Psoas muscle (tissue), 8 donors: ENCODE data around the gene SLAMF7. TPM values are rescaled to one million over a fixed set of nuclear protein-coding genes. Genes with fewer than 3 reads are reported as not detected.

Source experiments
- ATAC-seq, 4 donors: fragments of 200-7000 bp; cut with Tn5 transposase; one replicate each; pipeline ENCODE4 v1.9.1; 2020; ENCODE audit warnings: moderate library complexity in 3 of 4, mild to moderate bottlenecking in 2 of 4
- DNase-seq, 2 donors: peaks; one replicate each; pipeline ENCODE4 v3.0.0-alpha.2; 2020
- H3K27ac ChIP-seq: fragments of 200-600 bp; one replicate; pipeline ENCODE4 v1.8.0; 2022
- H3K27me3 ChIP-seq, 3 donors: fragments of 200-600 bp in 1 of 3; one replicate each; pipeline versions ENCODE4 v1.6.1 to v1.8.0; 2013 to 2022; ENCODE audit warnings: low read length in 2 of 3, mild to moderate bottlenecking in 2 of 3, moderate library complexity in 1 of 3; ENCODE audit not compliant: insufficient read depth in 3 of 3
- H3K36me3 ChIP-seq, 2 donors: fragments of 200-600 bp in 1 of 2; one replicate each; pipeline versions ENCODE4 v1.6.1 to v1.8.0; 2013 to 2022; ENCODE audit warnings: low read depth in 1 of 2, mild to moderate bottlenecking in 1 of 2, moderate library complexity in 1 of 2; ENCODE audit not compliant: insufficient read depth in 1 of 2
- H3K4me1 ChIP-seq: fragments of 200-600 bp; one replicate; pipeline ENCODE4 v1.8.0; 2022
- H3K4me3 ChIP-seq: fragments of 200-600 bp; one replicate; pipeline ENCODE4 v1.8.0; 2022; ENCODE audit warnings: mild to moderate bottlenecking
- H3K9me3 ChIP-seq: fragments of 200-600 bp; one replicate; pipeline ENCODE4 v1.8.0; 2022
- CTCF ChIP-seq: fragments of 200-600 bp; IDR thresholded peaks from one replicate; pipeline ENCODE4 v1.8.0; 2022; ENCODE audit warnings: antibody characterized with exemption
- WGBS, 3 donors: extraction: QIAGEN DNeasy Blood & Tissue Kit; methylation state at CpG; one replicate each; pipeline versions ENCODE4 v1.1.6 to v1.1.7; 2013; 5-methylcytosine and 5-hydroxymethylcytosine counted together
- intact Hi-C, 2 donors: fragments of 100-400 bp; cut with DNase I; formaldehyde crosslinking; loops; one replicate each; pipeline versions ENCODE4 v1.11.0 to v1.14.2; 2022
- polyA plus RNA-seq, 3 donors: library from polyadenylated mRNA; stranded (reverse); fragments of 200-250 nt; gene quantifications; one replicate each; pipeline ENCODE4 v1.2.3, GENCODE V29; 2013
- total RNA-seq, 4 donors: library from RNA; stranded (reverse); fragmentation: NEBNext Ultra II Directional in 2 of 4; extraction: Animal tissue kit (Norgen Biotek cat#: 25700) in 2 of 4; gene quantifications; one replicate each; pipeline versions ENCODE4 v1.2.1 to v1.2.4, GENCODE V29; 2021 to 2023
- donor health status: healthy with polysubstance abuse.
- donor health status: DM: no; HTN: no; CAD: no; lungs with moderate emphysema.
- donor health status: Bipolar disorder and iron deficiency.
- donor health status: healthy.
- donor health status: DM: yes; HTN: yes; CAD: no.
- donor health status: DM: no; HTN: no; CAD: no.
- donor health status: DM: no; HTN: no; CAD: no.
- donor health status: DM: yes; HTN: yes; CAD: no.

SLAMF7 gene
- total and polyA plus RNA-seq, 7 donors, result 0.06 to 0.79 (median 0.38) TPM; not detected in 1

- Histone ChIP-seq H3K27ac (no peak overlapping the region), H3K36me3 (no peaks in the 10 kb centered on the region), H3K27me3 (no peaks in the 10 kb centered on the region), H3K4me3 (no peak overlapping the region), H3K4me1 (no peaks in the 10 kb centered on the region), H3K9me3 (no peaks in the 10 kb centered on the region)
- no peak for TF ChIP-seq CTCF
- intact Hi-C loops, result no loop called here
- ATAC-seq (no peak), DNase-seq (no peak)
Observed at GRCh38 chr1:160747717-160748116, 8.7 kb downstream of the SLAMF7 start.

GRCh38 chr1:160748181-160748877 lies 9.3 kb downstream of the SLAMF7 start:
- no peak overlapping the region for H3K27ac ChIP-seq
- H3K36me3 ChIP-seq, result no peaks in the 10 kb centered on the region
- DNase-seq (no peak), ATAC-seq (no peak)
- intact Hi-C loops, result no loop called here
- no peaks in the 10 kb centered on the region for H3K27me3 ChIP-seq
- 80 to 83% (median 82%) methylated on average over 10 of the region's 10 CpGs for WGBS, 3 donors
- no peak for TF ChIP-seq CTCF
- no peak overlapping the region for H3K4me3 ChIP-seq
- H3K4me1 ChIP-seq, result no peaks in the 10 kb centered on the region
- H3K9me3 ChIP-seq, result no peaks in the 10 kb centered on the region

GRCh38 chr1:160748878-160749269 lies 9.8 kb downstream of the SLAMF7 start:
- DNase-seq (no peak), ATAC-seq (no peak)
- no peak for TF ChIP-seq CTCF
- WGBS, 3 donors, result 78 to 98% (median 96%) methylated on average over 1 of the region's 1 CpG
- Histone ChIP-seq H3K4me3 (no peak overlapping the region), H3K9me3 (no peaks in the 10 kb centered on the region), H3K27me3 (no peaks in the 10 kb centered on the region), H3K27ac (no peak overlapping the region), H3K4me1 (no peaks in the 10 kb centered on the region), H3K36me3 (no peaks in the 10 kb centered on the region)
- intact Hi-C loops, result no loop called here

GRCh38 chr1:160750608-160751007 lies 11.6 kb downstream of the SLAMF7 start:
- intact Hi-C loops, result no loop called here
- ATAC-seq, result no peak
- H3K4me1 ChIP-seq, result no peaks in the 10 kb centered on the region
- no peaks in the 10 kb centered on the region for H3K27me3 ChIP-seq
- H3K36me3 ChIP-seq, result no peaks in the 10 kb centered on the region
- no peak for DNase-seq
- H3K9me3 ChIP-seq, result no peaks in the 10 kb centered on the region
- H3K4me3 ChIP-seq, result no peak overlapping the region
- WGBS, 3 donors, result 69 to 91% (median 86%) methylated on average over 2 of the region's 2 CpGs
- TF ChIP-seq CTCF, result no peak
- no peak overlapping the region for H3K27ac ChIP-seq

GRCh38 chr1:160752406-160752805 lies 13.4 kb downstream of the SLAMF7 start:
- WGBS, 3 donors, result 64 to 85% (median 71%) methylated on average over 3 of the region's 3 CpGs
- intact Hi-C loops, result no loop called here
- DNase-seq, result no peak
- no peaks in the 10 kb centered on the region for H3K9me3 ChIP-seq
- H3K4me3 ChIP-seq, result no peak overlapping the region
- H3K4me1 ChIP-seq, result no peaks in the 10 kb centered on the region
- H3K36me3 ChIP-seq, result no peaks in the 10 kb centered on the region
- H3K27ac ChIP-seq, result no peak overlapping the region
- no peak for ATAC-seq
- no peak for TF ChIP-seq CTCF
- no peaks in the 10 kb centered on the region for H3K27me3 ChIP-seq
